ENCODE results near the gene C9orf78. TPM values are rescaled to one million over a fixed set of nuclear protein-coding genes. Genes with fewer than 3 reads are reported as not detected.

Gene C9orf78
- total RNA-seq, 4 donors from 2014 or later, result 30.2 to 42.2 (median 36.2) TPM

DNA sequence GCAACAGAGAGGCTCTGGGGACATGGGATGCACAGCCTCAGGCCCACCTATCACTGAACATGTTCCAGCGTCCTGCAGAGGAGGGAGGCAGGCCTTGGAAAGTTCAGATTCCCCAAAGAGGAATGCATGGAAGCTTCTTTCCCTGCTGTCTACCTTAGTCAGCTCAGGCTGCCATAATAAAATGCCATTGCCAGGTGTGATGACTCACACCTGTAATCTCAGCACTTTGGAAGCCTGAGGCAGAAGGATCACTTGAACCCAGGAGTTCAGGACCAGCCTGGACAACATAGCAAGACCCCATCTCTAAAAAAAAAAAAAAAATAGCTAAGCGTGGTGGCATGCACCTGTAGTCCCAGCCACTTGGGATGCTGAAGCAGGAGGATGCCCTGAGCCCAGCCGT, 56.6 kb downstream of the C9orf78 start:
- no peak for TF ChIP-seq POLR2A (IDR thresholded peaks at IDR 0.05)
- TF ChIP-seq, protein P1, sequence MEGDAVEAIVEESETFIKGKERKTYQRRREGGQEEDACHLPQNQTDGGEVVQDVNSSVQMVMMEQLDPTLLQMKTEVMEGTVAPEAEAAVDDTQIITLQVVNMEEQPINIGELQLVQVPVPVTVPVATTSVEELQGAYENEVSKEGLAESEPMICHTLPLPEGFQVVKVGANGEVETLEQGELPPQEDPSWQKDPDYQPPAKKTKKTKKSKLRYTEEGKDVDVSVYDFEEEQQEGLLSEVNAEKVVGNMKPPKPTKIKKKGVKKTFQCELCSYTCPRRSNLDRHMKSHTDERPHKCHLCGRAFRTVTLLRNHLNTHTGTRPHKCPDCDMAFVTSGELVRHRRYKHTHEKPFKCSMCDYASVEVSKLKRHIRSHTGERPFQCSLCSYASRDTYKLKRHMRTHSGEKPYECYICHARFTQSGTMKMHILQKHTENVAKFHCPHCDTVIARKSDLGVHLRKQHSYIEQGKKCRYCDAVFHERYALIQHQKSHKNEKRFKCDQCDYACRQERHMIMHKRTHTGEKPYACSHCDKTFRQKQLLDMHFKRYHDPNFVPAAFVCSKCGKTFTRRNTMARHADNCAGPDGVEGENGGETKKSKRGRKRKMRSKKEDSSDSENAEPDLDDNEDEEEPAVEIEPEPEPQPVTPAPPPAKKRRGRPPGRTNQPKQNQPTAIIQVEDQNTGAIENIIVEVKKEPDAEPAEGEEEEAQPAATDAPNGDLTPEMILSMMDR (IDR thresholded peaks at IDR 0.05), result no peak
- H3K4me1 ChIP-seq, result peaks cover 0 to 17% (median 0%) of the 10 kb centered on the region in 4 donors
- no peaks in the 10 kb centered on the region for H3K27me3 ChIP-seq
- H3K36me3 ChIP-seq, result no peaks in the 10 kb centered on the region
- H3K27ac ChIP-seq, result no peak overlapping the region
- H3K9me3 ChIP-seq, result no peaks in the 10 kb centered on the region
- DNase-seq, result no peak
- H3K4me3 ChIP-seq, result no peak overlapping the region

DNA sequence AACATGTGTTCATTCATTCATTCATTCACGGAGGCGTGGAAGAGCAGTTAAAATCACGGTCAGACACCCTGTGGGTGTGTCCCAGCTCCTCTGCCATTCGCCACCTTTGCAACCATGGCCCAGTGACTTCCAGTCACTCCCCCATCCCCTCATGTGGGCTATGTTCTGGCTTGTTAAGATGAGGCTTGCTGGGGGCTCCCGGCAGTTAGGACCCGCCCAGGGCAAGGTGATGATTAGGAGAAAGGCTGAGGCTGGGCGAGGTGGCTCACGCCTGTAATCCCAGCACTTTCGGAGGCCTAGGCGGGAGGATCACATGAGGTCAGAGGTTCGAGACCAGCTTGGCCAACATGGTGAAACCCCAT, 57.3 kb downstream of the C9orf78 start:
- no peak for DNase-seq
- H3K27ac ChIP-seq, result peak overlapping the region; percentile 35 to 80 (median 68)
- no peak overlapping the region for H3K4me3 ChIP-seq
- no peaks in the 10 kb centered on the region for H3K36me3 ChIP-seq
- TF ChIP-seq, protein P1 (IDR thresholded peaks at IDR 0.05), result no peak
- no peak for TF ChIP-seq POLR2A (IDR thresholded peaks at IDR 0.05)
- peaks cover 0 to 17% (median 0%) of the 10 kb centered on the region in 4 donors for H3K4me1 ChIP-seq
- no peaks in the 10 kb centered on the region for H3K27me3 ChIP-seq
- no peaks in the 10 kb centered on the region for H3K9me3 ChIP-seq

Small RNA genes lying within 50 kb of the gene (small RNA-seq; reads per million reads assigned to genes)
- 0 reads per million in 2 donors for gene MIR6855

Other genes starting within 250 kb of the C9orf78 start
- not detected for gene C9orf50, start 214.2 kb downstream of the C9orf78 start, total RNA-seq
- gene NTMT1, start 209.1 kb downstream of the C9orf78 start, total RNA-seq, result 10 to 100 TPM; 11.9 to 35.5 (median 26.6) TPM
- gene ASB6, start 193.1 kb downstream of the C9orf78 start, total RNA-seq, result 10 to 100 TPM; 19.8 to 26.8 (median 23.0) TPM
- gene PRRX2, start 169.6 kb downstream of the C9orf78 start, total RNA-seq, result 1 to 10 TPM in 1 of 4 donors, not detected in 3; 5.0 TPM
- 1 to 10 TPM; 1.8 to 8.7 (median 6.8) TPM for gene PTGES, start 82.2 kb downstream of the C9orf78 start, total RNA-seq
- 10 to 100 TPM; 19.8 to 54.7 (median 44.5) TPM for gene TOR1B, start 32.1 kb downstream of the C9orf78 start, total RNA-seq
- 10 to 100 TPM; 28.9 to 49.6 (median 39.8) TPM for gene TOR1A, start 11.1 kb downstream of the C9orf78 start, total RNA-seq
- 10 to 100 TPM; 15.8 to 36.3 (median 22.6) TPM for gene USP20, start 183 bp upstream of the C9orf78 start, total RNA-seq
- gene FNBP1, start 207.9 kb upstream of the C9orf78 start, total RNA-seq, result 100 to 1,000 TPM in 1 of 4 donors, 10 to 100 TPM in 2, 1 to 10 TPM in 1; 9.8 to 163 (median 22.2) TPM
- gene GPR107, start 218.6 kb upstream of the C9orf78 start, total RNA-seq, result 10 to 100 TPM; 16.6 to 29.0 (median 22.3) TPM

All from Peyer's patch (tissue), 4 donors.